ENCODE data around the gene COL23A1. TPM values are rescaled to one million over a fixed set of nuclear protein-coding genes. Genes with fewer than 3 reads are reported as not detected.

The COL23A1 gene
- total RNA-seq, 1 experiment from 2014 or later = 0.18 TPM

DNA sequence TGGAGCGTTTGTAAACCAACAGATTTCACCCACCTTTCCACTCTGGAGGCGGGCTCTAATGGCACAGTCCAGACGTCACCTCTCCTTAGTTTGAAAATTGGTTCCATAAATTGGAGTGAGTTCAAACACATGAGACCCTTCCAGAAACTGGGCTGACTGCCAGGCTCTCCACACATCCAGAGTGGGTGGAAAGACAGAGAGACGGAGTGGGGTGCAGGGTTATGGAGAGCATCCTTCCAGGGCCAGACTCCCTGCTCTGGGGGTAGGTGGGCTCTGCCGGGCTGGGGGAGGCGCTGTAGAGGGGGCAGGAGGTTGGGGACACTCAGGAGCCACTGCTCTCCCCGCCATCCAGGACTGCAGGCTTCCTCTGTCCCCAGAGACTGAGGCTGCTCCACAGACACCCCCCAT, 252.9 kb downstream of the COL23A1 start:
- no peak overlapping the region for H3K4me3 ChIP-seq (ENCODE audit: low read depth, low read length)
- no TSS peak for BruUV-seq (replicated peaks)
- no peaks in the 10 kb centered on the region for H3K9me3 ChIP-seq
- H3K4me1 ChIP-seq = no peaks in the 10 kb centered on the region
- Mint-ChIP-seq H3K4me1 (ENCODE audit: low read depth, unreplicated experiment) (no peaks in the 10 kb centered on the region), H3K36me3 (ENCODE audit: insufficient read depth, unreplicated experiment) (no peaks in the 10 kb centered on the region), H3K27ac (ENCODE audit: unreplicated experiment) (no peak overlapping the region), H3K27me3 (ENCODE audit: insufficient read depth, unreplicated experiment) (peaks cover 14% of the 10 kb centered on the region), H3K4me3 (ENCODE audit: unreplicated experiment) (no peak overlapping the region), H3K9me3 (ENCODE audit: unreplicated experiment) (no peaks in the 10 kb centered on the region)
- TF ChIP-seq, protein P1, sequence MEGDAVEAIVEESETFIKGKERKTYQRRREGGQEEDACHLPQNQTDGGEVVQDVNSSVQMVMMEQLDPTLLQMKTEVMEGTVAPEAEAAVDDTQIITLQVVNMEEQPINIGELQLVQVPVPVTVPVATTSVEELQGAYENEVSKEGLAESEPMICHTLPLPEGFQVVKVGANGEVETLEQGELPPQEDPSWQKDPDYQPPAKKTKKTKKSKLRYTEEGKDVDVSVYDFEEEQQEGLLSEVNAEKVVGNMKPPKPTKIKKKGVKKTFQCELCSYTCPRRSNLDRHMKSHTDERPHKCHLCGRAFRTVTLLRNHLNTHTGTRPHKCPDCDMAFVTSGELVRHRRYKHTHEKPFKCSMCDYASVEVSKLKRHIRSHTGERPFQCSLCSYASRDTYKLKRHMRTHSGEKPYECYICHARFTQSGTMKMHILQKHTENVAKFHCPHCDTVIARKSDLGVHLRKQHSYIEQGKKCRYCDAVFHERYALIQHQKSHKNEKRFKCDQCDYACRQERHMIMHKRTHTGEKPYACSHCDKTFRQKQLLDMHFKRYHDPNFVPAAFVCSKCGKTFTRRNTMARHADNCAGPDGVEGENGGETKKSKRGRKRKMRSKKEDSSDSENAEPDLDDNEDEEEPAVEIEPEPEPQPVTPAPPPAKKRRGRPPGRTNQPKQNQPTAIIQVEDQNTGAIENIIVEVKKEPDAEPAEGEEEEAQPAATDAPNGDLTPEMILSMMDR (IDR thresholded peaks at IDR 0.05; ENCODE audit: insufficient read depth in 1 of 2, low read depth in 1 of 2, low read length in 1 of 2, severe bottlenecking in 1 of 2, unreplicated experiment in 1 of 2) = no peak
- H3K36me3 ChIP-seq (ENCODE audit: control insufficient read depth, insufficient read depth, low read length) = no peaks in the 10 kb centered on the region
- no peak for DNase-seq
- ChIA-PET CTCF (no interaction called here), POLR2A (no interaction called here)
- H3K27me3 ChIP-seq (replicated peaks; ENCODE audit: control insufficient read depth, insufficient read depth, low read length) = no peaks in the 10 kb centered on the region
- intact Hi-C loops (cut with micrococcal nuclease; ENCODE audit: unreplicated experiment) = no loop called here

DNA sequence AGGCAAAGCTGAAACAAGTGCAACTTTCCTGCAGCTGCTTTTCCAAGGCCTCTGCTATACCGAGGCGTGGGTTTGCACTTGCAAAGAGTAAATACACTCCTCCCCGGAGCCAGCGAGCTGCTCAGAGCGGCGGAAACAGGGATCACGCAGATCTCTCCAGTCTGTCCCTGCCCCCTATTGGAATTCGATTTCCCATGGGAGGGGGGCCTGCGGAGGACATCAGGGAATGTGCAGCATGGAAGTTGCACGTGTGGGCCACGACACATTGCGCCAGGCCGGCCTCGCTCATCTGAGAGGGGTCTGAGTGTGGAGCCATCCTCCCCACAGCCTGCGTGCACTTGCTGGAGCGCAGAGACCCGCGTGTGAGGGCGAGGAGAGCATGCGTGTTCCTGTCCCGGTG, 253.3 kb downstream of the COL23A1 start:
- H3K4me3 Mint-ChIP-seq (ENCODE audit: unreplicated experiment) = no peak overlapping the region
- H3K27me3 Mint-ChIP-seq (ENCODE audit: insufficient read depth, unreplicated experiment) = peaks cover 14% of the 10 kb centered on the region
- no peaks in the 10 kb centered on the region for H3K4me1 Mint-ChIP-seq (ENCODE audit: low read depth, unreplicated experiment)
- Histone ChIP-seq H3K4me3 (ENCODE audit: low read depth, low read length) (no peak overlapping the region), H3K4me1 (peaks cover 4% of the 10 kb centered on the region), H3K9me3 (no peaks in the 10 kb centered on the region), H3K27me3 (replicated peaks; ENCODE audit: control insufficient read depth, insufficient read depth, low read length) (no peaks in the 10 kb centered on the region), H3K36me3 (ENCODE audit: control insufficient read depth, insufficient read depth, low read length) (no peaks in the 10 kb centered on the region)
- CTCF ChIA-PET = no interaction called here
- DNase-seq = no peak
- POLR2A ChIA-PET = no interaction called here
- TF ChIP-seq, protein P1 (IDR thresholded peaks at IDR 0.05; ENCODE audit: insufficient read depth in 1 of 2, low read depth in 1 of 2, low read length in 1 of 2, severe bottlenecking in 1 of 2, unreplicated experiment in 1 of 2) = no peak
- intact Hi-C loops (cut with micrococcal nuclease; ENCODE audit: unreplicated experiment) = no loop called here
- no peaks in the 10 kb centered on the region for H3K9me3 Mint-ChIP-seq (ENCODE audit: unreplicated experiment)
- H3K36me3 Mint-ChIP-seq (ENCODE audit: insufficient read depth, unreplicated experiment) = no peaks in the 10 kb centered on the region
- no peak overlapping the region for H3K27ac Mint-ChIP-seq (ENCODE audit: unreplicated experiment)
- BruUV-seq (replicated peaks) = no TSS peak

DNA sequence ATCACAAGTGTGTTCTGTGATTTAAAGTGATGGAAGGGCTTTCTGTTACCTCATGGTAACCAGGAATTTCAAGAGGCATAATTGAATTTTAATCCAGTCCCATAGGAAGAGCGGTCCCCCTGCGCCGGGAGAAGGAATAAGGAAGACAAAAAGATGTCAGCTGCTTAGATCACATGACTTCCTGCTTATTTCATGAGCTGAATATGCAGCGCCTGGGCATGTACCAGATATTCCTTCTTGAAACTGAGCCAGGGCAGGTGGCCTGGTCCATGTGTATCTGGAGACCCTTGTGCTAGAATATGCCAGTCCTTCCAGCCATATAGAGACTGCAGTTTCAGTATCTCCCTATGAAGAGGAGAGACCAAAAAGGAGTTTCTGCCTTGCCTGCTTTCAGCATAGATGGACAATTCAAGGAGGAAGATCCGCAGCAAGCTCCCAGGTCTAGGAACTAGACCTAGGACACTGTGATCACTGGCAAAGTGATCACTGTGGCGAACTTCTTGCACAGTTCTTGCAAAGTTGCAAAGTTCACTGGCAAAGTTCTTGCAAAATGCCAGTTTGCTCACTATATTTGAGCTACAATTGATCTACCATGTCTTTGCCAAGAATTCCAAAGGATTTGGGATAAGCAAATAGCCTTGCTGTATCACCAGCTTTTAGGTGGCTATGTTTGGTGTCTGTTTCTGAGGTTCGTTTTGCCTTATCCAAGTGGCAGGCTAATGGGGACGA, 254.7 kb downstream of the COL23A1 start:
- H3K27me3 ChIP-seq (replicated peaks; ENCODE audit: control insufficient read depth, insufficient read depth, low read length) = no peaks in the 10 kb centered on the region
- no TSS peak for BruUV-seq (replicated peaks)
- no peaks in the 10 kb centered on the region for H3K36me3 ChIP-seq (ENCODE audit: control insufficient read depth, insufficient read depth, low read length)
- Mint-ChIP-seq H3K9me3 (ENCODE audit: unreplicated experiment) (no peaks in the 10 kb centered on the region), H3K27ac (ENCODE audit: unreplicated experiment) (no peak overlapping the region), H3K4me3 (ENCODE audit: unreplicated experiment) (no peak overlapping the region), H3K27me3 (ENCODE audit: insufficient read depth, unreplicated experiment) (peaks cover 11% of the 10 kb centered on the region), H3K4me1 (ENCODE audit: low read depth, unreplicated experiment) (peaks cover 11% of the 10 kb centered on the region), H3K36me3 (ENCODE audit: insufficient read depth, unreplicated experiment) (no peaks in the 10 kb centered on the region)
- peaks cover 16% of the 10 kb centered on the region for H3K4me1 ChIP-seq
- intact Hi-C loops (cut with micrococcal nuclease; ENCODE audit: unreplicated experiment) = no loop called here
- H3K9me3 ChIP-seq = no peaks in the 10 kb centered on the region
- POLR2A ChIA-PET = interaction anchor here (0.6 kb wide), 1 partner anchor 103 kb away, joined by 4 read pairs; the partner anchor contains the start of gene PHYKPL
- H3K4me3 ChIP-seq (ENCODE audit: low read depth, low read length) = no peak overlapping the region
- CTCF ChIA-PET = no interaction called here
- TF ChIP-seq, protein P1 (IDR thresholded peaks at IDR 0.05; ENCODE audit: insufficient read depth in 1 of 2, low read depth in 1 of 2, low read length in 1 of 2, severe bottlenecking in 1 of 2, unreplicated experiment in 1 of 2) = no peak
- DNase-seq = no peak

Data from Caco-2 (cell line).